Memory B cell (primary cell): ENCODE data around the gene ST6GALNAC5.
"Not testable (repeated sequence)": the region's sequence is repeated elsewhere in the genome, so short reads cannot be mapped to it uniquely, and the experiment has no call there.

Experiments
- ATAC-seq: fragments of 150-1000 bp; cut with Tn5 transposase; 2 replicates; pipeline ENCODE4 v1.10.0; 2021; ENCODE audit warnings: low read depth, mild to moderate bottlenecking, moderate library complexity
- DNase-seq, 2 donors: peaks; one replicate each; pipeline ENCODE4 v3.0.0; 2022; ENCODE audit warnings: low spot score in 2 of 2
- H3K27ac Mint-ChIP-seq: one replicate; pipeline ENCODE4 v1.8.0; 2022; ENCODE audit warnings: mild to moderate bottlenecking, moderate library complexity, mixed read lengths
- H3K27me3 Mint-ChIP-seq: one replicate; pipeline ENCODE4 v1.8.0; 2022; ENCODE audit warnings: mixed read lengths
- H3K36me3 Mint-ChIP-seq: one replicate; pipeline ENCODE4 v1.8.0; 2022; ENCODE audit warnings: mild to moderate bottlenecking, mixed read lengths
- H3K4me1 Mint-ChIP-seq: one replicate; pipeline ENCODE4 v1.8.0; 2022; ENCODE audit warnings: mixed read lengths
- H3K4me3 Mint-ChIP-seq: one replicate; pipeline ENCODE4 v1.8.0; 2022; ENCODE audit warnings: mild to moderate bottlenecking, moderate library complexity, mixed read lengths
- H3K9me3 Mint-ChIP-seq: one replicate; pipeline ENCODE4 v1.8.0; 2022; ENCODE audit warnings: mixed read lengths

ST6GALNAC5 gene

DNA sequence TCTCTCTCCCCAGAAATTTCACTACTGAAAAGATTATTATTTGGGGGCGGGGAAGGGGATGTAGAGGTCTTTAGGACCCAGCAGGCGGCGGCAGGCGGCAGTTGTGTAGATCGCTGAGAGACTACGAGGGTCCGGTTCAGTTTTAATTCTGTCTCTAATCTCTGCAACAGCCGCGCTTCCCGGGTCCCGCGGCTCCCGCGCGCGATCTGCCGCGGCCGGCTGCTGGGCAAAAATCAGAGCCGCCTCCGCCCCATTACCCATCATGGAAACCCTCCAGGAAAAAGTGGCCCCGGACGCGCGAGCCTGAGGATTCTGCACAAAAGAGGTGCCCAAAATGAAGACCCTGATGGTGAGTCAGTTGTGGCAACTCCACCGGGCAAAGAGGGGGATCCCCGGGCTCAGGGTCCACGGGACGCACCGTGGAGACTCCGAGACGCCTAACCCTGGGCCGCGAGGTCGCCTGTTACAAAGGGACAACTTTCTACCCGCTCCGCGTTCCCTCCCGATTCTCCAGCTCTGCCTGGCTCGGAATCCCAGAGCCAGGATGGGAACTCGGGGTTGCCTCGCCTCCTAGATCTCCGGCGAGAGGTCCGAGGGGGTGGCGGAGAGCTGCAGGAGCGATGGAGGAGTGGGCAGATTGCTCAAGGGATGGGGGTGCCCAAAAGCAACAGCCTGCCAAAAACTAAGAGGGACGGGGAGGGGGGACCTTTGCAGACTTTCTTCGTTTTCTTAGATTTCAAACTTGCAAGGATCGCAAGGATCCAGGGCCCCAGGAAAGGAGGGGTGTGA is at the start of gene ST6GALNAC5:
ST6GALNAC5 (plus strand) TSS at position 139 of the 789 bp plus-strand sequence.
- no peaks in the 10 kb centered on the region for H3K36me3 Mint-ChIP-seq
- H3K27me3 Mint-ChIP-seq, result peaks cover 15% of the 10 kb centered on the region
- ATAC-seq (no peak), DNase-seq (no peak)
- no peaks in the 10 kb centered on the region for H3K9me3 Mint-ChIP-seq
- peak within 1 kb of the TSS; percentile 75 for H3K4me3 Mint-ChIP-seq
- peaks cover 9% of the 10 kb centered on the region for H3K4me1 Mint-ChIP-seq
- H3K27ac Mint-ChIP-seq, result no peak within 1 kb of the TSS

DNA sequence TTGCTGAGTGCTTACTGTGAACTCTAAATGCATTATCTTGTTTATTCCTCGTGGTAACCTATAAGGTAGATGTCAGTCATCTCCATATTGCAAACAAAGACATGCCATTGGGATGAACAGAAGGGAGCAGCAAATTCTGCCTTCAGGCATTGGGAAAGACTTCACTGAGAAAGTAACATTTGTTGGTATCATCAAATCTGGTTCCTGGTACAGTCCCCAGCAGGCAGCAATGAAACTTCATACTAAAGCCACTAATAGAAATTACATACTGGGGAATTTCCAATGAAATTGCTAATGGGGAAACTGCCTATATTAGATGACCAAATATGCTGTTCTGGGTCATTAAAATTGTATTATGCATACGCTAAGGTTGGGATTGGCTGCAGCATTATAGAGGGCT is 47.3 kb upstream of the ST6GALNAC5 start:
- no peaks in the 10 kb centered on the region for H3K4me1 Mint-ChIP-seq
- no peaks in the 10 kb centered on the region for H3K36me3 Mint-ChIP-seq
- H3K27ac Mint-ChIP-seq, result no peak overlapping the region
- no peak overlapping the region for H3K4me3 Mint-ChIP-seq
- ATAC-seq, result no peak
- DNase-seq, result no peak
- peaks cover 1% of the 10 kb centered on the region for H3K9me3 Mint-ChIP-seq
- peaks cover 5% of the 10 kb centered on the region for H3K27me3 Mint-ChIP-seq

DNA sequence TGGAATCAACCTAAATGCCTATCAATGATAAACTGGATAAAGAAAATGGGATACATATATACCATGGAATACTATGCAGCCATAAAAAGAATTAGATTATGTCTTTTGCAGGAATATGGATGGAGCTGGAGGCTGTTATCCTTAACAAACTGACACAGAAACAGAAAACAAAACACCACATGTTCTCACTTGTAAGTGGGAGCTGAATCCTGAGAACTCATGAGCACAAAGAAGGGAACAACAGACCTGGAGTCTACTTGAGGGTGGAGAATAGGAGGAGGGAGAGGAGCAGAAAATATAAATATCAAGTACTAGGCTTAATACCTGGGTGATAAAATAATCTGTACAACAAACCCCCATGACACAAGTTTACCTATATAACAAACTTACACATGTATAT is 44.3 kb upstream of the ST6GALNAC5 start:
- not testable (repeated sequence) for H3K9me3 Mint-ChIP-seq, ATAC-seq, H3K4me1 Mint-ChIP-seq, H3K27ac Mint-ChIP-seq, H3K27me3 Mint-ChIP-seq, DNase-seq, H3K36me3 Mint-ChIP-seq, H3K4me3 Mint-ChIP-seq

DNA sequence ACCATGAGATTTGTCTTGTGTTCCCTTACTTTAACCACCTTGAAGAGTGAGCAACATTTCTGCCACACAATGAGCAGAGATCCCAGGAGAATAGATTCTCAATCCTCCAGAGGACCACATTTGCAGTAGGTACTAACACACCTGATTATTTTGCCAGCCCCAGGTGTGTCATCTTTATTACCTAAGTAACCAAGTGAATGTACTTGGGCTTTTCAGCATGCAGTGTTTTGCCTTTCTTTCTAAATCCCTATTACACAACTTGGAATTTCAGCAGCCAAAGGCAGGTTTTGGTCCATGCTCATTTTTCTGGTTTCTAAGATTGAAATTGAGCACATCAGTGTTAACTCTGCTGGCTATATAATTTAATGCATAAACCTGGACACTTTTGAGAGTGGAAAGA is 43.2 kb upstream of the ST6GALNAC5 start:
- Mint-ChIP-seq H3K27me3 (peaks cover 4% of the 10 kb centered on the region), H3K36me3 (no peaks in the 10 kb centered on the region), H3K9me3 (peaks cover 1% of the 10 kb centered on the region), H3K4me3 (no peak overlapping the region), H3K4me1 (no peaks in the 10 kb centered on the region), H3K27ac (no peak overlapping the region)
- ATAC-seq (no peak), DNase-seq (no peak)

DNA sequence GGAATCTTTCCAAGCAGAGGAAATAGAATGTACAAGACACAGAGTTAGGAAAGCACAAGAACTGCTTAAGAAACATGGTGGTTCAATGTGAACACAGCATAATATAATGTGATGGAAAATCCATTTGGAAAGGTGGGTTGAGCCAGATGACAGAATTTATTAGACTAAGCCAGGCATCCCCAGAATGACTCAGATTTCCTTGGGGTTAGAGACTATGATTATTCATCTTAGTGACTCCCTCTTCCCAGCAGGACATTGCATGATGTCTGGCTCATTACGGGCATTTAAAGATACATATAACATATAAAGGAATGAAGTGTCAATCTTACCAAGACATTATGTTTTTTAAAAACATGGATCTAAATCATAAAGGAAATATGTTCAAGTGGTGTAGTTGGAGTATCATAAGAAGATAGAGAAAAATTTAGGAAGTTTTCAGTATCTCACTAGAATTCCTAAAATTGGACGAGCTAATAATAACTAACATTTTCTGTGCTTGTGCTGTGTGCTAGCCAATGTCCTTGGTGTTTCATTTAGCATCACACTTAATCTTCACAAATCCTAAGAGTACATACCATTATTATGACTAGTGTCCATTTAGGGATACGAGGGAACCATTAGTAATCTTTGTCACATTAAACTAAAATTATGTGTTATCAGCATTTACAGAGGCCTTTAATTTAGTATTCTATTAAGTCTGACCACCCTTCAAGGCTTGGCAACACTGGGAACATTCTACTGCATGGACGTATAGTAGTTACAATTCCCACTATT is 41.0 kb upstream of the ST6GALNAC5 start:
- Mint-ChIP-seq H3K4me1 (no peaks in the 10 kb centered on the region), H3K27me3 (peaks cover 4% of the 10 kb centered on the region), H3K27ac (no peak overlapping the region), H3K4me3 (no peak overlapping the region), H3K36me3 (no peaks in the 10 kb centered on the region), H3K9me3 (peaks cover 1% of the 10 kb centered on the region)
- DNase-seq, result no peak
- no peak for ATAC-seq

DNA sequence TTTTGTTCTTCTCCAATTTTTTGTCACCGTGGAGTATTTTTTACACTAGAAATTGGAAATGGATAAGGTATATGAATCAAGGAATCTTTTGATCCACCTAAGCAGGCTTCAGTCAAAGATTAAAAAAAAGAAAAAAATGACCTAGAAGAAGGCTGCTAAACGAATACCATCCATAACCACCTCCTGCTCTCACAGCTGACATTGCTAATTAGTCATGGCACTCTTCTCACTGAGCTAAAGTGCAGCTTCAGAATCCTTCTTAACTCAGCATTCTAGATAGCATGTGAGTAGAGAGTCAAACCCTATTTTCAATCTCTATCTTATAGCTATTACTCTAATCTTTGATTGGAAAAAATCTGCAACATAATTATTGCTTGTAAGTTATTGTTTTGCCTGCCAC is 40.2 kb upstream of the ST6GALNAC5 start:
- Mint-ChIP-seq H3K27me3 (peaks cover 4% of the 10 kb centered on the region), H3K9me3 (peaks cover 1% of the 10 kb centered on the region), H3K27ac (no peak overlapping the region), H3K36me3 (no peaks in the 10 kb centered on the region), H3K4me3 (no peak overlapping the region), H3K4me1 (no peaks in the 10 kb centered on the region)
- DNase-seq (no peak), ATAC-seq (no peak)

DNA sequence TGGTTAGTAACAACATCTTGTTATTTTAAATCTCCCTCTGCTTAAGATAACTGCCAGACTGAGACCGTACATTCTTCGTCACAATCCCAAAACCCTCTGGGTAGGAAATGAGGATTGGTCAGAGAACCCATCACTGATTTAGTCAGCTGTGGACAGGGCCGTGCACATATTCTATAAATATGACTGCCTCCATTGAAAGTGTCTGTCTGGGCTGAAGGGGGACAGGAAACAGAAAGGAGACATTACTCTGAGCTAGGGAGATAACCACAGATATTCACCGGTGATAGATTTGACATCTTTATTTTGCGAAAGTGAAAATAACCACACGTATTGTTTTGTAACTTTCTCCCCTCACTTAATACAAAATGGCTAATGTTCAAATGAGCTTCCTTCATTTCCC is 36.9 kb upstream of the ST6GALNAC5 start:
- Mint-ChIP-seq H3K9me3 (peaks cover under 1% of the 10 kb centered on the region), H3K27me3 (peaks cover 1% of the 10 kb centered on the region), H3K36me3 (no peaks in the 10 kb centered on the region), H3K4me3 (peak overlapping the region; percentile 24), H3K4me1 (no peaks in the 10 kb centered on the region), H3K27ac (no peak overlapping the region)
- no peak for ATAC-seq
- no peak for DNase-seq

DNA sequence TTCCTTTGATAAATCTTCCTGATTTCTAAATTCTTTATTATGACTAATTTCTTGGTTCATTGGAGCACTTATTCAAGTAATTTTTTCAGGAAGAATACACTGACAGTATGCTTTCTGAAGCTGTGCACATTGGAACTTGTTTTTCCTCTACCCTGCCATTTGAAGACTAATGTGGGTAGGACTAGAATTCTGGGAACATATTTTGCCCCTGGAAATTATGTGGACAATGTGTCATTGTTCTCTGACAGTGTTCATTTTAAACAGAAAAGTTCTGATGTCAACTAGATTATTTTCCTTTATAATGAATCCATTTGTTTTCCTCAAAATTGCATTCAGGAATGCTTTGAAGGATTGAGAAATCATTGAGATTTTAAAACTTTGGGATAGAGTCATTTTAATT is 34.8 kb upstream of the ST6GALNAC5 start:
- DNase-seq, result no peak
- H3K4me1 Mint-ChIP-seq, result no peaks in the 10 kb centered on the region
- peaks cover 1% of the 10 kb centered on the region for H3K9me3 Mint-ChIP-seq
- H3K4me3 Mint-ChIP-seq, result no peak overlapping the region
- no peak for ATAC-seq
- no peaks in the 10 kb centered on the region for H3K36me3 Mint-ChIP-seq
- H3K27ac Mint-ChIP-seq, result no peak overlapping the region
- peaks cover 1% of the 10 kb centered on the region for H3K27me3 Mint-ChIP-seq

DNA sequence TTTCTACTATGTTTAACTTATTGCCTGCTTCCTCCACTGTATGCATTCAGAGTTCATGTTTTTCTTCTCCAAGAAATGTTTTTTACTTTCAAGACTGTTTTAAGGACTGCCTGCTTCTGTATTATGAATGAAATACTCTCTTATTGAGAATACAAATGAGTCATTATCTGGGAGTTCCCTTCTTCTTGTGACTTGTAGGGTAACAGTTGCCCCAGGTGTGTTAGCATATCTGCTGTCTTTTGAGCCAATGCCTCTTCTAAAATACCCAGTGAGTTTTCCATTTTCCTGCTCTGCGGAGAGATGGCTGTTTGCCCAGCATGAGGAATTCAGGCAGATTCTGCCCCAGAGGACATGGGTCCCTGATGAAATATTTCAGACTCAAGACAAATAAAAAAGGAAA is 34.1 kb upstream of the ST6GALNAC5 start:
- peaks cover 1% of the 10 kb centered on the region for H3K9me3 Mint-ChIP-seq
- no peak overlapping the region for H3K4me3 Mint-ChIP-seq
- H3K36me3 Mint-ChIP-seq, result no peaks in the 10 kb centered on the region
- ATAC-seq, result no peak
- peaks cover 1% of the 10 kb centered on the region for H3K27me3 Mint-ChIP-seq
- H3K4me1 Mint-ChIP-seq, result no peaks in the 10 kb centered on the region
- no peak overlapping the region for H3K27ac Mint-ChIP-seq
- DNase-seq, result no peak

DNA sequence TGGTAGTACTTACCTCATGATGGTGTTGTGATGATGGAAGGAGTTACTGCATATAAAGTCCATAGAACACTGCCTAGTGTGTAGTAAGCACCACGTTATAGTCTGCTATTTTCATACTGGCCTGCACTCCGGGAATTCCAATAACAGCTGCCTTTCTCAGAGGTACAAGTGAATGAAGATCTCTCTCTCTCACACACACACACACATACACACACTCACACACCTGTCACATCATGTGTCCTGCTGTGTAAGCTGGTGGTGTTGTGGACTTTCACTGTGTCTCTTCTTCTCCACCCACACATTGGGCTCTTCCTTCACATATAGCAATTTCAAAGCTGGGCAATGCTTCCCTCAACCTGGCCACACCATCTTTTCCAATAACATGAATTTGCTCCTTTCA is 33.4 kb upstream of the ST6GALNAC5 start:
- Mint-ChIP-seq H3K4me1 (no peaks in the 10 kb centered on the region), H3K27me3 (peaks cover 1% of the 10 kb centered on the region), H3K36me3 (no peaks in the 10 kb centered on the region), H3K4me3 (no peak overlapping the region), H3K27ac (no peak overlapping the region), H3K9me3 (peaks cover 1% of the 10 kb centered on the region)
- ATAC-seq, result no peak
- DNase-seq, result no peak

DNA sequence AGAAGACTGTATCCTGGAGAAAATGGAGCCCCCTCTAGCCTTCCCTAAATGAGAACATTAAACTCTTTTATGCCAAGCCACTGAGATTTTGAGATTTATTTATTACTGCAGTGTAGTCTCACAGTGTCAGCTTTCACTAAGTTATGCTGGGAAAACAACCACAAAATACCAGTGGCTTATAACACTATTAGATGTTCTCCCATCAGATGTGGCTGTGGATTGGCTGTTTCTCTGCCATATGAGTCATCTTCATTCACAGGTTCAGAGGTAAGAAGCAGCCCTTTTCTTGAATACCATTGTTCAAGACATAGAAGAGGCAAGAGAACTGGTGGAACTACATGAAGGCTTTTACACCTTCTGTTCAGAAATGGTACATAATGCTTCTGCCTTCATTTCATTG is 32.1 kb upstream of the ST6GALNAC5 start:
- Mint-ChIP-seq H3K9me3 (peaks cover 1% of the 10 kb centered on the region), H3K4me3 (no peak overlapping the region), H3K36me3 (no peaks in the 10 kb centered on the region), H3K4me1 (no peaks in the 10 kb centered on the region), H3K27me3 (peaks cover 1% of the 10 kb centered on the region), H3K27ac (no peak overlapping the region)
- ATAC-seq (no peak), DNase-seq (no peak)

DNA sequence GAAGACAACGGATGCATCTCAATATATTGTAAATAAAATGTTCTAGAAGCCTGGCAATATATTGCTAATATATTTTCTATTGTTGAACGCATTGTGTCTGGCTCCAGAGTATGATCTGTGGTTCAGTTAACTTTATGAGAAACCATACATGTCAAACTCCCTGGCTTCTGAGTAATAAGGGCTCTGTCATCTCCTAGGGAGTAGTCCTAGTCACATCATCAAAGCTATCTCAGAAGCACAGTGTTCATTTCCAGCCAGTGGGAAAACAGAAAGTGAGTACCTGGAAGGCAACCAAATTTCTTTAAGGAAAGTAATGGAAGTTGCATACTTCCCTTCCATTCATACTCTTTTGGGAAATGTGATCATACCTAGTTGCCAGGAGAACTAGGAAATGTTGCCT is 27.0 kb upstream of the ST6GALNAC5 start:
- Mint-ChIP-seq H3K4me1 (no peaks in the 10 kb centered on the region), H3K9me3 (peaks cover 1% of the 10 kb centered on the region), H3K4me3 (no peak overlapping the region), H3K27me3 (no peaks in the 10 kb centered on the region), H3K36me3 (no peaks in the 10 kb centered on the region), H3K27ac (no peak overlapping the region)
- DNase-seq (no peak), ATAC-seq (no peak)

DNA sequence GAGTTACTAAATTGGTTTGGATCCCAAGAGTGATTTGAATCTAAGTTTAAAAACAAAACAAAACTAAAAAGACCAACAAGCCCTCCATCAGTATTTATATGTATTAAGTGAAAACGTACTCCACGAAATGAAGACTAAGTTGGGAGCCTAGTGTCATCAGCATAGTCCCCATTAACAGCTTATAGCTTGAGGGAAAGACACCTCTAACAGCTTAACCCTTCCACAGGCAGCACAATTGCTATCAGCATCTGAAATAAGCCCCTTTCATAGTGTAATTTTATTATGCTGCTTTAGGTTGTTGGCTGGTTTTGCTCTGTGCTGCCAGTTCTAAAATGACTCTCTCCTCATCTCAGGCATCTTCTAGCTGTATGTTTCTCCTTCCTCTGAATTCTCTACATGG is 25.8 kb upstream of the ST6GALNAC5 start:
- no peak overlapping the region for H3K4me3 Mint-ChIP-seq
- no peaks in the 10 kb centered on the region for H3K9me3 Mint-ChIP-seq
- no peak for DNase-seq
- no peak for ATAC-seq
- no peaks in the 10 kb centered on the region for H3K4me1 Mint-ChIP-seq
- no peaks in the 10 kb centered on the region for H3K36me3 Mint-ChIP-seq
- no peaks in the 10 kb centered on the region for H3K27me3 Mint-ChIP-seq
- no peak overlapping the region for H3K27ac Mint-ChIP-seq

DNA sequence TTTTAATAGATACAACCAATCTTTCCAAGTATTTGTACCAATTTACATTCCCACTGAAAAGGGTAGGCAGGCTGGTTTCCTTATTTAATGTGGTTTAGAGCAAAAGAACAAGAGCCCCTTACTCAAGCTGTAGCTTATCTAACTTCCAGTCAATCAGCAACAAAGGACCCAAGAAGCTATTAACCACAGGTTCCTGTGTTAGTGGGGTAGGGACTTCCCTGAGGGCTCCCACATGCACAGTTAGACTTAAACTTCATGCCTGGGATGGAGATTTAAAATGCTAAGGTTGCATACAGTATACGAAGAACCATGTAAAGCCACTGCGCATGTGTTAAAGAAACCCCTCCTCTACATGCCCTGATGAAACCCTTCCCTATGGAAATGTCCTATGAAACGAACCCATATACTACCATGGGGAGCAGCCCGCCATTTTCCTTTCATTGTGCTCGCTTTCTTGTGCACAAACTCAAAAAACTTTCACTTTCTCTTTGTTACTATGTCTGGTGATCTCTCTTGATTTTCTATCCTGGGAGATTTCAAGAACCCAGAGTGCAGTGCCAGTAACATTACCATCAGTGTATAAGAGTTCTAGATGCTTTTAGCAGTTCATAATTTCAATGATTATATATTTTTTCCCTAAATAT is 23.3 kb upstream of the ST6GALNAC5 start:
- H3K4me3 Mint-ChIP-seq, result no peak overlapping the region
- no peak overlapping the region for H3K27ac Mint-ChIP-seq
- ATAC-seq (no peak), DNase-seq (no peak)
- no peaks in the 10 kb centered on the region for H3K36me3 Mint-ChIP-seq
- H3K27me3 Mint-ChIP-seq, result no peaks in the 10 kb centered on the region
- H3K4me1 Mint-ChIP-seq, result no peaks in the 10 kb centered on the region
- H3K9me3 Mint-ChIP-seq, result no peaks in the 10 kb centered on the region
